ENCODE measurements around the gene CNST. TPM values are rescaled to one million over a fixed set of nuclear protein-coding genes. Genes with fewer than 3 reads are reported as not detected.

Gene CNST
- total and polyA plus RNA-seq, 9 of the 15 experiments (the other 6 are each of a cell fraction or from before 2014, with no cell fraction given), result 17.0 to 55.3 (median 30.8) TPM

- TF ChIP-seq SMARCA4 (IDR thresholded peaks at IDR 0.05), result peak; percentile 98
- no peak; the same call in 1 of the 2 replicates for TF ChIP-seq ZSCAN29 (IDR thresholded peaks at IDR 0.05)
- TF ChIP-seq MAFF (IDR thresholded peaks at IDR 0.05; ENCODE audit: low read length), result peak; percentile 81
- TF ChIP-seq RAD21 (CRISPR knock-in tag; conservative IDR thresholded peaks at IDR 0.05 in 1 of 2, IDR thresholded peaks at IDR 0.05 in 1 of 2), result no peak
- no peak for TF ChIP-seq ZNF134 (CRISPR knock-in tag; conservative IDR thresholded peaks at IDR 0.05)
- 0 out of 2 replicates have a peak, but pooled peaks have one; percentile 11 for TF ChIP-seq ZKSCAN8 (CRISPR knock-in tag; IDR thresholded peaks at IDR 0.05)
- no peak for TF ChIP-seq CAMTA2 (CRISPR knock-in tag; conservative IDR thresholded peaks at IDR 0.05)
- TF ChIP-seq EZH2 (IDR thresholded peaks at IDR 0.05; ENCODE audit: borderline replicate concordance, low read depth, low read length), result no peak
- no peak for TF ChIP-seq ZNF146 (CRISPR knock-in tag; IDR thresholded peaks at IDR 0.05; ENCODE audit: unreplicated experiment)
- no peak for TF ChIP-seq KLF1 (tag; IDR thresholded peaks at IDR 0.05)
- no peak for TF ChIP-seq HBP1 (CRISPR knock-in tag; IDR thresholded peaks at IDR 0.05)
- TF ChIP-seq TSHZ1 (CRISPR knock-in tag; IDR thresholded peaks at IDR 0.05), result no peak
- no peak for TF ChIP-seq ZNF695 (CRISPR knock-in tag; IDR thresholded peaks at IDR 0.05)
- TF ChIP-seq MCM5 (IDR thresholded peaks at IDR 0.05; ENCODE audit: low read depth), result no peak
- TF ChIP-seq CCAR2 (IDR thresholded peaks at IDR 0.05; ENCODE audit: low read depth, low read length), result no peak
- peak; percentile 71; the same call in 1 of the 2 replicates for TF ChIP-seq ARID3A (IDR thresholded peaks at IDR 0.05; ENCODE audit: borderline replicate concordance, low read depth, low read length)
- peak; percentile 58; the same call in 1 of the 2 replicates for TF ChIP-seq ZNF644 (tag; IDR thresholded peaks at IDR 0.05; ENCODE audit: low read depth)
- TF ChIP-seq PURB (CRISPR knock-in tag; IDR thresholded peaks at IDR 0.05; ENCODE audit: low read depth), result no peak
- TF ChIP-seq JUN (IDR thresholded peaks at IDR 0.05; ENCODE audit: borderline replicate concordance, low read depth, low read length), result no peak
- no peak for TF ChIP-seq JUN (CRISPR knock-in tag; IDR thresholded peaks at IDR 0.05; ENCODE audit: borderline replicate concordance)
- TF ChIP-seq ZBTB43 (CRISPR knock-in tag; IDR thresholded peaks at IDR 0.05), result 0 out of 2 replicates have a peak, but pooled peaks have one; percentile 48
- TF ChIP-seq ELF2 (CRISPR knock-in tag; IDR thresholded peaks at IDR 0.05), result no peak
- TF ChIP-seq ZNF707 (CRISPR knock-in tag; conservative IDR thresholded peaks at IDR 0.05), result no peak
- no peak for TF ChIP-seq TBP (optimal IDR thresholded peaks at IDR 0.05; ENCODE audit: low read depth, low read length)
Measured at GRCh38 chr1:246577720-246578106, 11.5 kb downstream of the CNST start (continued).

All from K562 (cell line).